SK-N-MC (cell line): ENCODE results near the gene MYO5A.

ENCODE experiments used
- EZH2 ChIP-seq: fragments of 200-600 bp; sonication (generic); IDR thresholded peaks from one replicate; pipeline ENCODE4 v1.6.1; 2017; ENCODE audit warnings: antibody characterized with exemption
- FOXP2 ChIP-seq: optimal IDR thresholded peaks from 2 replicates; pipeline ENCODE3; 2011; ENCODE audit warnings: mild to moderate bottlenecking, moderate library complexity; ENCODE audit not compliant: insufficient read depth; ENCODE audit errors: extremely low read length, control extremely low read depth
- POLR2AphosphoS5 ChIP-seq: IDR thresholded peaks from 2 replicates; pipeline ENCODE4 v1.6.1; 2012; ENCODE audit warnings: mild to moderate bottlenecking, low read depth, low read length, borderline replicate concordance

GRCh38 chr15:52288986-52289385 is 239.7 kb downstream of the MYO5A start:
- TF ChIP-seq EZH2 (no peak), POLR2AphosphoS5 (no peak), FOXP2 (no peak)
